ENCODE results near the gene PPP1R7.

The PPP1R7 gene

GRCh38 chr2:241211276-241211675, 61.0 kb downstream of the PPP1R7 start (continued):
- TF ChIP-seq PRDM4 (tag by site-specific recombination; IDR thresholded peaks at IDR 0.05): no peak
- no peak for TF ChIP-seq PBX3 (CRISPR knock-in tag; IDR thresholded peaks at IDR 0.05)
- TF ChIP-seq INSM2 (tag by site-specific recombination; IDR thresholded peaks at IDR 0.05): no peak
- TF ChIP-seq HOXA7 (CRISPR knock-in tag; IDR thresholded peaks at IDR 0.05; ENCODE audit: borderline replicate concordance): no peak
- TF ChIP-seq ZNF645 (tag by site-specific recombination; IDR thresholded peaks at IDR 0.05): no peak
- no peak for TF ChIP-seq ZNF747 (tag by site-specific recombination; IDR thresholded peaks at IDR 0.05)
- TF ChIP-seq HOXD13 (CRISPR knock-in tag; IDR thresholded peaks at IDR 0.05; ENCODE audit: borderline replicate concordance): no peak
- no peak for TF ChIP-seq ZNF571 (tag by site-specific recombination; IDR thresholded peaks at IDR 0.05)
- no peak for TF ChIP-seq SCRT2 (tag by site-specific recombination; IDR thresholded peaks at IDR 0.05)

GRCh38 chr2:241213041-241213440, 62.8 kb downstream of the PPP1R7 start:
- ChIA-PET POLR2A (no interaction called here), CTCF (no interaction called here)
- TF ChIP-seq ZNF423 (tag by site-specific recombination; IDR thresholded peaks at IDR 0.05): no peak
- TF ChIP-seq ZNF18 (tag by site-specific recombination; IDR thresholded peaks at IDR 0.05): 0 out of 2 replicates have a peak, but pooled peaks have one; percentile 31
- Histone ChIP-seq H3K4me1 (ENCODE audit: control insufficient read depth, insufficient read depth, low read length) (no peaks in the 10 kb centered on the region), H3K9me3 (ENCODE audit: control insufficient read depth, insufficient read depth, low read depth, low read length) (no peaks in the 10 kb centered on the region), H3K27ac (ENCODE audit: extremely low read depth, low read depth, low read length) (no peak overlapping the region), H3K36me3 (ENCODE audit: control insufficient read depth in 2 of 2, insufficient read depth in 1 of 2, low read length in 2 of 2) (no peaks in the 10 kb centered on the region), H3K4me3 (ENCODE audit: low read depth, low read length) (no peak overlapping the region)

GRCh38 chr2:241213567-241213966, 63.3 kb downstream of the PPP1R7 start:
- no peaks in the 10 kb centered on the region for H3K4me1 ChIP-seq (ENCODE audit: control insufficient read depth, insufficient read depth, low read length)
- no peak overlapping the region for H3K27ac ChIP-seq (ENCODE audit: extremely low read depth, low read depth, low read length)
- POLR2A ChIA-PET: no interaction called here
- H3K36me3 ChIP-seq (ENCODE audit: control insufficient read depth in 2 of 2, insufficient read depth in 1 of 2, low read length in 2 of 2): no peaks in the 10 kb centered on the region
- H3K4me3 ChIP-seq (ENCODE audit: low read depth, low read length): no peak overlapping the region
- CTCF ChIA-PET: no interaction called here
- no peaks in the 10 kb centered on the region for H3K9me3 ChIP-seq (ENCODE audit: control insufficient read depth, insufficient read depth, low read depth, low read length)
- TF ChIP-seq ZBTB48 (tag by site-specific recombination; IDR thresholded peaks at IDR 0.05): no peak
- no peak for TF ChIP-seq ZNF155 (tag by site-specific recombination; IDR thresholded peaks at IDR 0.05)
- TF ChIP-seq IKZF3 (tag by site-specific recombination; IDR thresholded peaks at IDR 0.05): no peak
- no peak for TF ChIP-seq ZNF37A (tag by site-specific recombination; IDR thresholded peaks at IDR 0.05)
- TF ChIP-seq ZNF423 (tag by site-specific recombination; IDR thresholded peaks at IDR 0.05): no peak
- TF ChIP-seq ZFP41 (tag by site-specific recombination; IDR thresholded peaks at IDR 0.05; ENCODE audit: borderline replicate concordance): no peak
- no peak for TF ChIP-seq WT1 (tag by site-specific recombination; IDR thresholded peaks at IDR 0.05)
- no peak for TF ChIP-seq ZNF530 (tag by site-specific recombination; IDR thresholded peaks at IDR 0.05; ENCODE audit: low read depth)
- no peak for TF ChIP-seq ZNF354C (tag by site-specific recombination; IDR thresholded peaks at IDR 0.05; ENCODE audit: borderline replicate concordance, low read depth)
- TF ChIP-seq GLIS1 (tag by site-specific recombination; IDR thresholded peaks at IDR 0.05): peak; percentile 70
- no peak for TF ChIP-seq ZNF692 (tag by site-specific recombination; IDR thresholded peaks at IDR 0.05)
- 0 out of 2 replicates have a peak, but pooled peaks have one; percentile 31 for TF ChIP-seq ZNF600 (tag by site-specific recombination; IDR thresholded peaks at IDR 0.05)
- no peak for TF ChIP-seq HOXC10 (CRISPR knock-in tag; IDR thresholded peaks at IDR 0.05)
- TF ChIP-seq ZNF214 (tag by site-specific recombination; IDR thresholded peaks at IDR 0.05; ENCODE audit: borderline replicate concordance): no peak
- no peak for TF ChIP-seq PBX3 (CRISPR knock-in tag; IDR thresholded peaks at IDR 0.05)
